GM18909 (cell line): ENCODE data around the gene BEAN1.

Experiments
- ATAC-seq: cut with Tn5 transposase; IDR thresholded peaks from one replicate; pipeline ENCODE4 v1.9.1; 2021; ENCODE audit warnings: mild to moderate bottlenecking; ENCODE audit not compliant: unreplicated experiment, poor library complexity

BEAN1 gene

GRCh38 chr16:66391726-66392670 lies 35.1 kb upstream of the BEAN1 start:
- ATAC-seq: no peak

- ATAC-seq: no peak
These were observed 31.1 kb upstream of the BEAN1 start for GRCh38 chr16:66395806-66396555.

GRCh38 chr16:66397736-66398433 lies 29.2 kb upstream of the BEAN1 start:
- no peak for ATAC-seq

- ATAC-seq: no peak
These were observed 28.1 kb upstream of the BEAN1 start for GRCh38 chr16:66399031-66399430.

- ATAC-seq: no peak
These were observed 27.2 kb upstream of the BEAN1 start for GRCh38 chr16:66399930-66400329.

GRCh38 chr16:66400503-66401380 lies 26.4 kb upstream of the BEAN1 start:
- ATAC-seq: no peak

- ATAC-seq: no peak
These were observed 25.5 kb upstream of the BEAN1 start for GRCh38 chr16:66401610-66402009.

GRCh38 chr16:66402166-66402565 lies 24.9 kb upstream of the BEAN1 start:
- no peak for ATAC-seq

- ATAC-seq: no peak
These were observed 24.4 kb upstream of the BEAN1 start for GRCh38 chr16:66402591-66403230.

GRCh38 chr16:66403531-66404145 lies 23.5 kb upstream of the BEAN1 start:
- no peak for ATAC-seq

GRCh38 chr16:66405057-66405783 lies 21.9 kb upstream of the BEAN1 start:
- no peak for ATAC-seq

- ATAC-seq: peak; percentile 88
These were observed 20.4 kb upstream of the BEAN1 start for GRCh38 chr16:66406534-66407221.

- ATAC-seq: no peak
These were observed 18.7 kb upstream of the BEAN1 start for GRCh38 chr16:66408163-66409048.

- ATAC-seq: no peak
These were observed 17.9 kb upstream of the BEAN1 start for GRCh38 chr16:66409156-66409555.

- ATAC-seq: no peak
These were observed 14.9 kb upstream of the BEAN1 start for GRCh38 chr16:66412182-66412581.

GRCh38 chr16:66414891-66415290 lies 12.2 kb upstream of the BEAN1 start:
- no peak for ATAC-seq

- no peak for ATAC-seq
These were observed 11.0 kb upstream of the BEAN1 start for GRCh38 chr16:66416136-66416535.
